IPS DF 19.7 (cell line): Measurements from ENCODE around the gene CDHR5.
"Not testable (repeated sequence)": the region's sequence is repeated elsewhere in the genome, so short reads cannot be mapped to it uniquely, and the experiment has no call there.

Source experiments
- DNase-seq: peaks from one replicate; pipeline ENCODE4 v3.0.0-alpha.2; 2013; ENCODE audit warnings: low read depth, low spot score

The CDHR5 gene, protein sequence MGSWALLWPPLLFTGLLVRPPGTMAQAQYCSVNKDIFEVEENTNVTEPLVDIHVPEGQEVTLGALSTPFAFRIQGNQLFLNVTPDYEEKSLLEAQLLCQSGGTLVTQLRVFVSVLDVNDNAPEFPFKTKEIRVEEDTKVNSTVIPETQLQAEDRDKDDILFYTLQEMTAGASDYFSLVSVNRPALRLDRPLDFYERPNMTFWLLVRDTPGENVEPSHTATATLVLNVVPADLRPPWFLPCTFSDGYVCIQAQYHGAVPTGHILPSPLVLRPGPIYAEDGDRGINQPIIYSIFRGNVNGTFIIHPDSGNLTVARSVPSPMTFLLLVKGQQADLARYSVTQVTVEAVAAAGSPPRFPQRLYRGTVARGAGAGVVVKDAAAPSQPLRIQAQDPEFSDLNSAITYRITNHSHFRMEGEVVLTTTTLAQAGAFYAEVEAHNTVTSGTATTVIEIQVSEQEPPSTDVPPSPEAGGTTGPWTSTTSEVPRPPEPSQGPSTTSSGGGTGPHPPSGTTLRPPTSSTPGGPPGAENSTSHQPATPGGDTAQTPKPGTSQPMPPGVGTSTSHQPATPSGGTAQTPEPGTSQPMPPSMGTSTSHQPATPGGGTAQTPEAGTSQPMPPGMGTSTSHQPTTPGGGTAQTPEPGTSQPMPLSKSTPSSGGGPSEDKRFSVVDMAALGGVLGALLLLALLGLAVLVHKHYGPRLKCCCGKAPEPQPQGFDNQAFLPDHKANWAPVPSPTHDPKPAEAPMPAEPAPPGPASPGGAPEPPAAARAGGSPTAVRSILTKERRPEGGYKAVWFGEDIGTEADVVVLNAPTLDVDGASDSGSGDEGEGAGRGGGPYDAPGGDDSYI

DNA sequence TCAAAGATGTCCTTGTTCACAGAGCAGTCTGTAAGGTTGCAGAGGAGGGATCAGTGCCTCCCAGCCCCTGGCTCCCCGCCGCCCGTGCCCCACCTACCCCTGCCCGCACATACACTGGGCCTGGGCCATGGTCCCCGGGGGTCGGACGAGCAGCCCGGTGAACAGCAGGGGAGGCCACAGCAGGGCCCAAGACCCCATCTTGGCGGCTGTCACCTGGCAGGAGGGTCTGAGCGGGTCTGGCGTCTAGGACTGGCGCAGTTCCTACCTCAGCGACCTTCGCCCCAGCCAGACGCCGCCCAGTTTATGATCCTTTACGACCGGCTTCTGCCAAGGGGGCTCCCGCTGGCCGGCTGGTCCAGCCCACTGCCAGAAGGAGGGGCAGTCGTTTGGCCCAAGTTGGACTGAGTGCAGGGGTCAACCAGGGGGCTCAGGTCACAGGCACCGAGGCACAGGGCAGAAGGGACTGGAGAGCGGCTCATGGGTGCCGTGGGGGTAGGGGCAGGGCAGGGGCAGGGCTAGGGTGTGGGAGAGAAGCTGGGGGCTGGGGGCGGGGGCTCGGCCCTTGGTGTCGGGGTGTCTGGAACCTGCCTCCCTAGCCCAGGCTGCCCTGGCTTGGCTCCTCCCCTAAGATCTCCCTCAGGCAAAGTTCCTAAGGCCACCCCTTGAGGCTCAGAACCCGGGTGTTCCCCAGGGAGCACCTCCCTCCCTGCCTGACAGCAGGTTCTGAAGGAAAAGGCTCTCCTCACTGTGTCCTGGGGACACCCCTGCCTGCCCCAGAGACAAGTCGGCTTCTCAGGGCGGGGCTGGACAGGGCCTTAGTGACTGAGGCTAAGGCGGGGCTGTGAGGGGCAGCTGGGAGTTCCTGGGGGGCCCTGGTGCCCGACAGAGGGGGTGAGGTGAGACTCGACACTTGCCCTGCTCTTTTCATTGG is at the start of gene CDHR5:
Gene CDHR5 (minus strand): TSS at position 251 of the 931 bp plus-strand sequence. CDS start 53 bp downstream, at position 198.
- no peak for DNase-seq

DNA sequence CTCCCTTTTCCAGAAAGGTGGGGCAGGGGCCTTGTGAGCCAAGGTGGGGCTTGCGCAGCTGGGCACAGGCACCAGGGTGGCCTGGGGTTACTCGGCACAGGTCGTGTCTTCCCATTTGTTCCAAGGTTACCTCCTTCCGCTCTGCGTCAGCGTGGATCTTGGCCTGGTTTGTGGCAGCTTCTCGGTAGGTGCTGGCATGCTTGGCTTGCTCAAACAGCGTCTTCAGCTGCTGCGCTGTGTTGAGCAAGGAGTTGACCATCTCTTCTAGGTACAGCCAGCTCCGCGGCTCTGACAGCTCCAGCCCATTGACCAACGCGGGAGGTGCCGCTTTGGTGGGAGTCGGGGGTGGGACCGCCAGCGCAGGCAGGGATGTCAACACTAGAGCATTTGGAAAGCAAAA is 49.7 kb upstream of the CDHR5 start:
- DNase-seq: no peak

DNA sequence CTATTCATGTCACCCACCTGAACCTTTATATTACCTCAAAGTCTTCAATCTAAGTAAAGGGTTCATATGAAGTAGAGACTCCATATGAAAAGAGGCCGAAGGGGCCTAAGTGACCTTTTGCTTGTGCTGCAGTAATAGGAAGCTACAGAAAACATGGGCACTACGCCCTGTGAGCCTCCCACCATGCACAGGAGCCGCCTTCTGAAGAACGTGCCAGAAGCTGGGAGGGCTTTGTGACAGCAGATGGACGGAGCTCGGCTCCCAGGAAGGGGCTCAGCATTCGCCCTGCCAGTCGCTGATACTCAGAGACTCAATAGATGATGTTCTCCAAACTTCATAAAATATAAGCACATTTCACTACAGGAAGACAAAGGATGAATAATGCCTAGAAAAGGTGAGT is 49.1 kb upstream of the CDHR5 start:
- DNase-seq: no peak

DNA sequence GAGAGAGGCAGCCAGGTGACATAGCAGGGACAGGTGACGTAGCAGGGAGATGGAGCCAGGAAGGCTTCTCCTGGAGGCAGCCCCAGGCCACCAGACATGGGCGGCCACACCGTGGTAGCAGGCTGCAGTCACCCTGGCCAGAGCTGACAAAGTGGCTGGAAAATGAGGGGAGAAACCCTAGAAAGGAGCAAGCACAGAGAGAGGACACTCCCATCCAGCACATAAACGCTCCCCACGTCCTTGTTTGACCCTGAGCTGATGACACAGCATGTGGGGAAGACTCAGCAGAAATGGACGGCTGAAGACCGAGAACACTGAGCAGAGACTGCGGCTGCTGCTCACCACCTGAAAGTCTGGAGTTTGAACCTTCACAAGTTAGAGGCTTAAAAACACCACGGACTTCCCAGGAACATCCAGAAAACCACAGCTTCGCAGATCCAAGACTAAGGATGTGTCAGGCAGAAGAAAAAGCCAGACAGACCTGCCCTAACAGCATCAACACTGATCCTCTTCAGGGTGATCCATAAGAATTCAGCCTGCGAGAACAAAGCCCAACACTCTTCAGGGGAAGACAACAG is 41.0 kb upstream of the CDHR5 start:
- DNase-seq: no peak

DNA sequence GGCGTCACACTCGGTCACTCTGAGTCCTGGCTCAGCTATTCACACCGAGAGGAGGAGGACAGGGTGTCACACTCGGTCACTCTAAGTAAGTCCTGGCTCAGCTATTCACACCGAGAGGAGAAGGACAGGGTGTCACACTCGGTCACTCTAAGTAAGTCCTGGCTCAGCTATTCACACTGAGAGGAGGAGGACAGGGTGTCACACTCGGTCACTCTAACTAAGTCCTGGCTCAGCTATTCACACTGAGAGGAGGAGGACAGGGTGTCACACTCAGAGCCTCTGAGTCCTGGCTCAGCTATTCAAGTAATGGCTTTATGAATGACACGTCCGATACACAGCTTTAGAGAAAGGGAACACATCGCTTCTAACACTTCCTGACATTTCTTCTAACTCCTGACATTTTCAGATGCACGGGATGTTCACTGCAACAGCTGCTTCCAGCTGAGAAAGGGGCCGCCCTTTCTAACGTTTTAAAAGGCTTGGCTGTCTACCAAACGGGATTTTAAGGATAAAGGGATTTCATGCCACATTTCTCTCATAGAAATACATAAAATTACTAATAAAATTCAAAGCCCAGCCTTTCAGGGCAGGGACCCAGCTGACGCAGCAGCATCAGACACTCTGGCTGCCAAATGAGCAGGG is 40.4 kb upstream of the CDHR5 start:
- no peak for DNase-seq

DNA sequence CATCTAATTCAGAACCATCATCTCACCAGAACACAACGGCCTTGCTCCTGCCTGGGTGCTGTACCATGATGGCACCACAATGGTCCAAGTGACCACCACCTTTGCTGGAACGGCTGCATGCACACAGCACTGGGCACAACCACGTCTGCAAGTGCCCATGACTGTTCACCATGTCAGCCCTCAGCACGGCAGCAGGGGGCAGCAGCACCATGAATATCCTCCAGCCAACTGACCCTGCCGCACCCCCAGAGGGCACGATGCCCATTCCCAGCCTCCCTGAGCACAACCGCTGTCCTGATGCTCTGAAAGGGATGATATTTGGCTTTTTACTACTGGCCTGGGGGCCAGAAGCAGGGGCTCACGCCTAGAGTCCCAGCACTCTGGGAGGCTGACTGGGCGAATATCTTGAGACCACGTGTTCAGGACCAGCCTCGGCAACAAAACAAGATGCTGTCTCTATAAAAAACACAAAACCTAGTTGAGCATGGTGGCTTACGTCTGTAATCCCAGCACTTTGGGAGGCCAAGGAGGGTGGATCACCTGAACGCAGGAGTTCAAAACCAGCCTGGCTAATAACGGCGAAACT is 38.0 kb upstream of the CDHR5 start:
- no peak for DNase-seq

DNA sequence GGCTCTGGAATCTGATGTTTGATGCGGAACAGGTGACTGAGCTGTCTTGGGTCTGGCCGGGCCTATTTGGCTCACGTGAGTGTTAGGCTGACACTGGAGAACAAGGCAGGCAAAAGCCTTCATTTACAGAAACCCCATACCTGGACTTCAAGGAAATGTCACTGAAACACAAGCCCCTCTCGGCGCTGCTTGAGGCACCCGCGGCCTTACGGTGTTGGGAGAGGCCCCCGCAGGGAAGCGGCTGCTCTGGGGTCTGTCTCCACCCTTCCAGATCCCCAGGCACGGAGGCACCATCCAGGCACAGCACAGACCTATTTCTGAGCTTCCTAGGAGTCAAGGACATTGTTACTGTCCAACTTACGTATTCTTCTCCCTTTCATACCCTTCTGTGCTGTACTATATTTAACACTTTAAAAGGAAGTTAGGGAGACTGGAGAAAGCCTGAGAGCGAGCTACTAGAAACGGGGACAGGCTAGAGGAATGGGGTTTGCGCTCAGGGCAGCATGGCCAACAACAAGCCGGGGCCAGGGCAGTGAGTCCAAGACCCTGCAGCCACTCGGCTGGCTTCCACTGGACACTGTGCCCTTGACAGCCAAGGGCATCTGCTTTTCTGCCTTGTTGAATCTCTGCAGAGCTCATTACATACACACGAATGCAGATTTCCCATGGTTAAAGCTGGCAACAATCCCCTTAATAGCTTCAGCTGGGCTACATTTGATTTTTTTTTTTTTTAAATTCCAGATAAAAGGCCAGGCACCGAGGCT is 36.1 kb upstream of the CDHR5 start:
- DNase-seq: no peak

DNA sequence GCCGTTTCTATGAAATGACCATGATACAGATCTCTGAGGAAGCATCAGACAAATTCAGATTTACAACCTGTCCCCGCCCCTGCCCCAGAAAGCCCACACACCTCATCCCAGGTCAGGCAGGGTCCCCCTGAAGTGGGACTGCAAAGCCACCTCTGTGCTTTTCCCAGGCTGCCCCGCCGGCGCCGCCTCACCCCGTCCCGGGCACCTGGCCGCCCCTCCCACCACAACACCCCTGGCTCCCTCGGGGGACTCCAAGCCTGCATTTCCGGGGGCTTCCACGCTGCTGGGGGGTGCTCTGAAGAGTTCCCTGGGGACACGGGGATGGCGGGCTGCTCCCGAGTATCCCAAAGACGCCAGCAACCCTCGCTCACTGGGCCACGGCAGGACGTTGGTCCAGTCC is 35.5 kb upstream of the CDHR5 start:
- DNase-seq: no peak

DNA sequence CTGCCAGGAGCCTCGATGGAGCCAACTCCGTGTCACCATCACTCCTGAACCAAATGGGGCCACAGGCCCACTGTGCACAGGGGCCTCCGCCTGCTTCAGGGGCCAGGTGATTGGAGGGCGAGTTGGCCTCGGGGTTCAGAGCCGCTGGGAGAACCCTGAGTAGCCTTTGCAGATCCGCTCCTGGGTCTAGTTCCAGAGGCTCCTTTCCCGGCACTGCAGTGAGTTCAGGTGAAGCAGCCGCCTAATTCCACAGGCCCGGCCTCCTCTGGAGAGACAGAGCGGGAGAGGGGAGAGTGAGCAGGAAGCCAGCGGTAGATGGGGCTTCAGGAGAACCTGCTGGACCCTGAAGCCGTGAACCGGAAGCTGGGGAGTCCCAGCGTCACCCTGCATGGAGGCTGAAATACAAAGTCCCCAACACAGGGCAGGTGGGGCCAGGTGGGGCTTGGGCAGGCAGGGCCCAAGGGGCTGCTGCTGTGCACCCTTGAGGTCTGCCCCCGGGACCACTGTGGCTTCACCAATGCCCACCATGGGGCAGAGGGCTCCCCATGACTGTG is 34.9 kb upstream of the CDHR5 start:
- no peak for DNase-seq

DNA sequence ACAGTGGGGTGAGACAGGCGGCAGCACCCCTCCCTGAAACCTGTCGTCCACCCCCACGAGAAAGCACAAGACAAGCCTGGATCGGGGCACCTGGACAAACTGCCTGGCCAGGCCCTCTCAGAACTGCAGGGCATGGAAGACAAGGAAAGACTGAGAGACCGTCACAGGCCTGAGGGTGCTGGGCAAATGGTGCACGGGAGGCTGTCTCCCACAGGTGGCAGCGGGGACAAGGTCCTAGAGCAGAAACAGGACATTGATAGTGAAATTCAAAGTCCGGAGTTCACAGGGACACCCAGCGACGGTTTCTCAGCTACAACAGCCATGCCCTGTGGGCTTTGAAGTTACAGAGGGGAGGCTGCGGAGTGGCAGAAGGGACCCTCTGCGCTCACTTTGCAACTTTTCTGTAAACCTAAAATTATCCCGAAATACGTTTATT is 33.0 kb upstream of the CDHR5 start:
- no peak for DNase-seq

DNA sequence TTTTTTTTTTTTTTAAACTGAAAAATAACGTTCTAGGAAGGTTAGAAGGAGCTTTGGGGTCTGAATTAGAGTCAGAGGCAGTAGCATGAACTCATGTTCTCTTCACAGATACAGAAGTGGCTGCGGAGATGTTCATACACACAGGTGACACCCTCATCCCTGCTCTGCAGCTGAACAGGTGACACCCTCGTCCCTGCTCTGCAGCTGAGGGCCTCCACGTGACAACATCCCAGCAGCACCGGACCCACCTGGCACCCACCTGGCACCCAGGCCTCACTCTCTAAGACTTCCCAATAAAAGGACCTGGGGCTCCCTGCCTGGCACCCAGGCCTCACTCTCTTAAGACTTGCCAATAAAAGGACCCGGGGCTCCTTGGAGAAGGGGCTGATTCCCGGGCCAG is 32.1 kb upstream of the CDHR5 start:
- DNase-seq: no peak

DNA sequence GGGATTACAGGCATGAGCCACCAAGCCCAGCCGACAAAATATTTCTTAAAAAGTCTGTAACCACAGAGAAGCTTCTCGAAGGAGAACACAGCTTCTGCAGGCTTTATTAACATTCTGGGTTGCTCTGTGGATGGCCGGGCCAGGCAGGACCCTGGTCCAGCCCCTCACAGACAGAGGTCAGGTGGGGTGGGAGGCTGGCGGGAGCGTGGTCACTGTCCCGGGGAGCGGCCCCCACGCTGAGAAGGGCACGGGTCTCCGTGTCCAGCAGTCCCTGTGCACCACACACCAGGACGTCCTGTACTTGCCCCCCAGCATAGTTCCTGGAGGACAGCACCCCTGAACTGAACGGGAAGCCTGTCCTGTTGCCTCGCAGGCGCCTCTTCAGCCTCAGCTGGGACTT is 31.7 kb upstream of the CDHR5 start:
- no peak for DNase-seq

DNA sequence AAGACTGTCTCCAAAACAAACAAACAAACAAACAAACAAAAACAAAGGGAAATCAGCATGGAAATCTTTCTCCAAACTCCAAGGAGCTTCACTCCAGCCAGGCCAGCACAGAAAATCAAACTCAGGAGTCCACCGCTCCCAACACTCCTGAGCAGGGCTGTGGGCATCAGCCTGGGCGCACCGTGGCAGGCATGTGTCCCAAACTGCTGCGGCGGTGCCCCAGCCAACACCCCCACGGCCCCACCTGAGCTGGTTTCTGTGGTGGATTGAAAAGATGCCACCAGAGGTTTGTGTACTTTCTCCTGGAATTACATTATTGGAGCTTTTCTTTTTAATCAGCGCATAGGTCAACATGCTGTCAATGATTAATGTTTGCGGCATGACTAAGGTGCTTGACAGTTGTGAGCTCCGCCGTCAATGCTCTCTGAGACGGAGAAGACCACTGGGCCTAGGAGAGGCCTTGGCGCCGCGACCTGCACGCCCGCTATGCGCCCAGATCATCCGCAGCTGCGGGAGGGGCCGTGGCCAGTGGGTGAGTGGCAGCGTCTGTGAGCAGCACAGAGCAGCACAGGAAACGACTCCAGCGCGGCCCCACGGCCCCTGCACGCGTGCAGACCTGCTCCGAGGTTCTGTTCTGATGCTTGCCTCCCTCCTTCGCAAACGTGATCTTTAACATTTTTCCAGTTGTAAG is 30.4 kb upstream of the CDHR5 start:
- DNase-seq: no peak

DNA sequence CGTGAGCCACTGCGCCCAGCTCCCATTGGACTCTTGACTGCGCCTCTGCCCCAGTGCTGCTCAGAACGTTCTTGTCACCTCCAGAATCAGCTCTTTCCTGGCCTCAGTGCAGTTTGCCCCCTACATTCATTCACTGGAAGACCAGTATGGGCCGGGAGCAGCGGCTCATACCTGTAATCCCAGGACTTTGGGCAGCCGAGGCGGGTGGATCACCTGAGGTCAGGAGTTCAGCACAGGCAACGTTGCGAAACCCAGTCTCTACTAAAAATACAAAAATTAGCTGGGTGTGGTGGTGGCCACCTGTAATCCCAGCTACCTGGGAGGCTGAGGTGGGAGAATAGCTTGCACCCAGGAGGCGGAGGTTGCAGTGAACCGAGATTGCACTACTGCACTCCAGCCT is 29.7 kb upstream of the CDHR5 start:
- DNase-seq: not testable (repeated sequence)

DNA sequence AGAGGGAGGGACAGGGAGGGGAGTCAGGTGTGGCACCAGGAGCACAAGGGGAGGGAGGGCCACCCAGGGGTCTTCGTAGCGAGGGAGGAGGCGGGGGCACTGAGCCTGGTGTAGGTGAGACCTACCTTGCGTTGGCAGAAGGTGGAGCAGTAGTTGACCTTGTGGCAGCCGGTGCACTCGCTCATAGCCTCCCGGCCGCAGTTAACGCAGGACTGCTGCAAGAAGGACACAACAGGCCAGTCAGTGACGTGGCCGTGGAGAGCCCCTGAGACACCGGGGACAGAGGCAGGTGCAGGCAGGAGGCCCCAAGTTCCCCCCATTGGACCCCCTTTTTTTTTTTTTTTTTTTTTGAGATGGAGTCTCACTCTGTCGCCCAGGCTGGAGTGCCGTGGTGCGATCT is 29.1 kb upstream of the CDHR5 start:
- no peak for DNase-seq

DNA sequence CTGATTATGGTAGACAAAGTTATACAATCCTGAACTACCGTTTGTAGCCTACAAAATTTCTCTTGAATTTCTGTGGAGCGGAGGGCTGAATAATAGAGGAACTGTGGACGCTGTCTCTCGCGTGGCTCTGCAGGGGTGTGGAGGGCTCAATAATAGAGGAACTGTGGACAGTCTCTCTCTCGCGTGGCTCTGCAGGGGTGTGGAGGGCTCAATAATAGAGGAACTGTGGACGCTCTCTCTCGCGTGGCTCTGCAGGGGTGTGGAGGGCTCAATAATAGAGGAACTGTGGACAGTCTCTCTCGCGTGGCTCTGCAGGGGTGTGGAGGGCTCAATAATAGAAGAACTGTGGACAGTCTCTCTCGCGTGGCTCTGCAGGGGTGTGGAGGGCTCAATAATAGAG is 28.4 kb upstream of the CDHR5 start:
- not testable (repeated sequence) for DNase-seq

DNA sequence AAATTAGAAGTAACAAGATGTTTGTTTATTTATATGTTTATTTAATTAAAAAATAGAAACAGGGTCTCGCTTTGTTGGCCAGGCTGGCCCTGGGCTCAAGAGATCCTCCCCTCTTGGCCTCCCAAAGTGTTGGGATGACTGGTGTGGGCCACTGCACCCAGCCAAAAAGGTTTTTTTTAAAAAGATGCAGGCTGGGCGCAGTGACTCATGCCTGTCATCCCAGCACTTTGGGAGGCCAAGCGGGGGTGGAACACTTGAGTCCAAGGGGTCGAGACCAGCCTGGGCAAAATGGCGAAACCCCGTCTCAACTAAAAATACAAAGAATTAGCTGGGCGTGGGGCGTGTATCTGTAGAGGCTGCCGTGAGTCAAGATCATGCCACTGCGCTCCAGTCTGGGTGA is 25.7 kb upstream of the CDHR5 start:
- DNase-seq: no peak

DNA sequence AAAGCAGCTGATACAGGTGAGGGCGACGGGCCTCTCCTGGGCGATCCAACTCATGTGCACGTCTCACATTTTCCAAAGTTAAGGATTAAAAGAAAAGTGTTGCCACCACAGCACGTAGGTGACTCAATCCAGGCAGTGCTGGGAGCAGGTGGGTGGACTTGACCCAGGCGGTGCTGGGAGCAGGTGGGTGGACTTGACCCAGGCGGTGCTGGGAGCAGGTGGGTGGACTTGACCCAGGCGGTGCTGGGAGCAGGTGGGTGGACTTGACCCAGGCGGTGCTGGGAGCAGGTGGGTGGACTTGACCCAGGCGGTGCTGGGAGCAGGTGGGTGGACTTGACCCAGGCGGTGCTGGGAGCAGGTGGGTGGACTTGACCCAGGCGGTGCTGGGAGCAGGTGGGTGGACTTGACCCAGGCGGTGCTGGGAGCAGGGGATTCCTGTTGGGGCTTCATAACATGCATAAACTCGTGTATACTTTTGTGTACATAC is 23.0 kb upstream of the CDHR5 start:
- DNase-seq: not testable (repeated sequence)

DNA sequence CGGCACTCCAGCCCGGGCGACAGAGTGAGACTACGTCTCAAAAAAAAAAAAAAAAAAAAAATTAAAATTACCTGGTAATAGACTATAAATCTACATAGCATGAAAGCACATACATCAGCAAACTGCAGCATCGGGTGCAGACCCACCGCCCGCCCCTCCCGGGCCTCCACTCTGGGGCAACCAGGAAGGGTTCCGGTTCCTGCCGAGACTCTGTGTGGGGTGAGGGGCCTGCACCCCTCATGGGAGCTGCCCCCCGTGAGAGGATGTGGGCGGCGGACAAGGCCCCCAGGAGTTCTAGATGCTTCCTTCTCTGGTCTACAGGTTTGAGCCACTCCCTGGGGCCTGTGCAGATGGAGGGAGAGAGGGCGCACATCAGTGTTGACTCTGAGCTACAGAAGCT is 21.5 kb upstream of the CDHR5 start:
- no peak for DNase-seq
